HL-60 (cell line): Measurements from ENCODE around the gene ANKRD12.

Source experiments
- DNase-seq, 2 experiments: peaks; one replicate each; pipeline ENCODE4 v3.0.0-alpha.2; 2010 to 2020; ENCODE audit warnings: low read depth in 1 of 2, low spot score in 1 of 2
- H3K27ac ChIP-seq: fragments of 250-450 bp; sonication (Bioruptor Pico); replicated peaks from 2 replicates; pipeline ENCODE4 v1.5.1; 2020; ENCODE audit warnings: mild to moderate bottlenecking, moderate library complexity
- H3K27me3 ChIP-seq: fragments of 250-450 bp; sonication (Bioruptor Pico); 2 replicates; pipeline ENCODE4 v1.5.1; 2021; ENCODE audit warnings: mild to moderate bottlenecking, moderate library complexity; ENCODE audit not compliant: insufficient read depth, poor library complexity, severe bottlenecking
- H3K4me3 ChIP-seq: replicated peaks from 2 replicates; pipeline ENCODE4 v1.5.1; 2011; ENCODE audit warnings: mild to moderate bottlenecking, control low read depth, low read length; ENCODE audit not compliant: insufficient read depth
- CTCF ChIP-seq: IDR thresholded peaks from one replicate; pipeline ENCODE4 v1.5.1; 2011; ENCODE audit warnings: low read length, control low read depth, inconsistent platforms; ENCODE audit not compliant: insufficient read depth
- GABPA ChIP-seq: IDR thresholded peaks from 2 replicates; pipeline ENCODE4 v1.6.1; 2012; ENCODE audit warnings: low read depth
- POLR2AphosphoS5 ChIP-seq: IDR thresholded peaks from 2 replicates; pipeline ENCODE4 v1.6.1; 2012; ENCODE audit warnings: low read depth
- REST ChIP-seq: IDR thresholded peaks from 2 replicates; pipeline ENCODE4 v1.6.1; 2012; ENCODE audit warnings: low read depth; ENCODE audit not compliant: insufficient replicate concordance
- SPI1 ChIP-seq: IDR thresholded peaks from 2 replicates; pipeline ENCODE4 v1.6.1; 2012; ENCODE audit warnings: low read depth, mild to moderate bottlenecking, borderline replicate concordance

The ANKRD12 gene

DNA sequence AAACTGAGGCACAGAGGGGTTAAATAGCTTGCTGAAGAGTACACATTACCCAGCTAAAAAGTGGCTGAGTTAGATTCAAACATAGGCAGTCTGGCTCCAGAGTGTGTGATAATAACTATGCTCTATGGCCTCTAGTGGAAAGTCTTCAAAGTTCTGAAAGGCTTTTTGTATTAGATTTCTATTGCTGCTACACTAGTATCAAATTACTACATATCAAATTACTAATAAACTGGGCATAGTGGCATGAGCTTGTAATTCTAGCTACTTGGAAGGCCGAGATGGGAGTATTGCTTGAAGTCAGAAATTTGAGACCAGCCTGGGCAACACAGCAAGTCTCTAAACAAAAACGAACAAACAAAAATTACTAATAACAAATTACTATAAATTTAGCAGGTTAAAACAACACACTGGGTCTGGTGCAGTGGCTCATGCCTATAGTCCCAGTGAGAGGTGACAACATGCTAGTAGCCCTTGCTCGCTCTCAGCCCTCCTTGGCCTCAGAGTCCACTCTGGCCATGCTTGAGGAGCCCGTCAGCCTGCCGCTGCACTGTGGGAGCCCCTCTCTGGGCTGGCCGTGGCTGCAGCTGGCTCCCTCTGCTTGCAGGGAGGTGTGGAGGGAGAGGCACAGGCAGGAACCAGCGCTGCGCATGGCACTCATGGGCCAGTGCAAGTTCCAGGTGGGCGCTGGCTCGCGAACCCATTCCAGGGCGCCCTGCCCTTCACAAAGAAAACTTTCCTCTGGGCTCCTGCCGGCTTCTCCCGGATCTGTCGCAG, 159.8 kb downstream of the ANKRD12 start:
- DNase-seq = no peak
- no peak overlapping the region for H3K4me3 ChIP-seq
- no peak overlapping the region for H3K27ac ChIP-seq
- no peaks in the 10 kb centered on the region for H3K27me3 ChIP-seq
- TF ChIP-seq REST (no peak), GABPA (no peak), CTCF (no peak), POLR2AphosphoS5 (no peak), SPI1 (no peak)

DNA sequence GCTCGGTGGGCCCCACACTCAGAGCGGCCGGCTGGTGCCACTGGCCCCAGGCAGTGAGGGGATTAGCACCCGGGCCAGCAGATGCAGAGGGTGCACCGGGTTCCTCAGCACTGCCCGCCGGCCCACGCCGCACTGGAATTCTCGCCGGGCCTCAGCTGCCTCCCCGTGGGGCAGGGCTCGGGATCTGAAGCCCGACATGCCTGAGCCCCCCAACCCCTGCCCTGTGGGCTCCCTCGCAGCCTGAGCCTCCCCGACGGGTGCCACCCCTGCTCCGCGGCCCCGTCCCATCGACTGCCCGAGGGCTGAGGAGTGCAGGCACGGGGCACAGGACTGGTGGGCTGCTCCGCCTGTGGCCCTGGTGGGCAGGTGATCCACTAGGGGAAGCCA, 160.4 kb downstream of the ANKRD12 start:
- Histone ChIP-seq H3K4me3 (no peak overlapping the region), H3K27me3 (no peaks in the 10 kb centered on the region), H3K27ac (no peak overlapping the region)
- TF ChIP-seq CTCF = no peak
- TF ChIP-seq REST = no peak
- no peak for TF ChIP-seq POLR2AphosphoS5
- TF ChIP-seq GABPA = no peak
- no peak for TF ChIP-seq SPI1
- DNase-seq = no peak

DNA sequence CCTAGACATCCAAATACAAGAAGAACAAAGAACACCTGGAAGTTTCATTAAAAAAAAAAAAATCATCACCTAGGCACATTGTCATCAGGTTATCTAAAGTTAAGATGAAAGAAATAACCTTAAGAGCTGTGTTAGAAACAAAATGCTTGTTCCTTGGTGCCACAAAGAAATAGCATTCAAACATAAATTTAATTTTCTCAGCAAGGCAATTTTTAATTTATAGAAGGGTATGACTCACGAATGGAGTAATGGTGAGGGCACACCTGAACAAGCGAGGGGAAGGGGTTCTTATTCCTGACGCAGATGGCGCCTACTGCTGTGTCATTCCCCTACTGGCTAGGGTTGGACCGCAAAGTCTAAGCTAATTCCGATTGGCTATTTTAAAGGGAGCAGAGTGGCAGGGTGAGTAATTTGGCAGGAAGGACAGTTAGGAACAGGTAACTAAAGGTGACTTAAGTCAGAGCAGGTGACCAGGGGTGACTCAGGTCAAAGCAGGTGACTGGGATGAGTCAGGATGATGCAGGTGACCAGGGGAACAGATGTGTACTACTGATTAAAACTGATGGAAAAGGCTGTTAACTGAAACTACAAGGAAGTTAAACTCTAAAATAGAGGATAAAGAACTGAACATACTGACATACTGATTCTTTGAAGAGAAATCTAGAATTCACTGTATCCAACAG, 167.9 kb downstream of the ANKRD12 start:
- Histone ChIP-seq H3K27ac (no peak overlapping the region), H3K4me3 (no peak overlapping the region), H3K27me3 (no peaks in the 10 kb centered on the region)
- DNase-seq = no peak
- TF ChIP-seq REST = no peak
